ENCODE data around the gene MCOLN2. TPM values are rescaled to one million over a fixed set of nuclear protein-coding genes. Genes with fewer than 3 reads are reported as not detected.

Gene MCOLN2
- total and polyA plus RNA-seq, 2 of the 8 experiments (the other 6 are each of a cell fraction or from before 2014, with no cell fraction given) = 1.7 to 6.1 TPM

DNA sequence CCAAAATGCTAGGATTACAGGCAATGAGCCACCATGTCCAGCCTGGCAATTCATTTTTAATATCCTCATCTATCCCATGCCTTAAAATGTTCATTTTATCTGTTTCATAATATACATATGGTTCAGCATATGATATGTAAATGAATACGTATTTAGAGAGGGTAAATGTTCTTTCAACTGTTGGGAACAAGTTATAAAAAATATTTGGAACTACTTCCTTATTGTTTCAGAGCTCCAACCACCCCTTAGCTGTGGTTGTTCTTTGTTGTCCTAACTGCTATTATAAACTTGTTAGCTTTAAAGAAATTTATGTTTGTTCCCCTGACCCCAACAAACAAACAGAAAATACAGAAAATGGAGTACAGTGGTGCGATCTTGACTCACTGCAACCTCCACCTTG, 14.5 kb downstream of the MCOLN2 start:
- Histone ChIP-seq H3K9me3 (ENCODE audit: insufficient read depth in 2 of 2, low read depth in 1 of 2, low read length in 1 of 2) (no peaks in the 10 kb centered on the region), H3K56ac (replicated peaks; ENCODE audit: insufficient read length, low read depth, low read length) (no peak overlapping the region), H3K4ac (replicated peaks; ENCODE audit: insufficient read length, low read depth, low read length) (no peak overlapping the region), H3K23me2 (ENCODE audit: low read depth, low read length) (no peaks in the 10 kb centered on the region; the same call in 1 of the 2 replicates), H3K9ac (replicated peaks in 1 of 4; ENCODE audit: extremely low read depth in 1 of 4, low read depth in 3 of 4, low read length in 3 of 4) (no peak overlapping the region), H4K20me1 (replicated peaks in 1 of 2; ENCODE audit: control insufficient read depth in 1 of 2, insufficient read depth in 2 of 2, low read length in 2 of 2) (no peaks in the 10 kb centered on the region), H2BK20ac (ENCODE audit: low read length) (no peak overlapping the region), H4K5ac (ENCODE audit: insufficient read length, low read depth, low read length) (no peak overlapping the region), H4K8ac (ENCODE audit: extremely low read depth, insufficient read depth, low read length) (no peak overlapping the region), H2BK15ac (ENCODE audit: low read length) (no peak overlapping the region), H3K27me3 (replicated peaks in 1 of 4; ENCODE audit: control insufficient read depth in 3 of 4, extremely low read depth in 1 of 4, insufficient read depth in 3 of 4, low read length in 3 of 4) (no peaks in the 10 kb centered on the region), H3K23ac (ENCODE audit: insufficient read length) (no peak overlapping the region), H2BK12ac (ENCODE audit: low read depth, low read length) (no peak overlapping the region), H3K4me2 (ENCODE audit: insufficient read depth in 1 of 2, low read depth in 2 of 2, low read length in 2 of 2) (no peak overlapping the region), H2BK5ac (ENCODE audit: low read depth, low read length) (no peak overlapping the region), H3K4me3 (ENCODE audit: extremely low read depth in 1 of 4, insufficient read depth in 2 of 4, low read depth in 3 of 4, low read length in 4 of 4) (no peak overlapping the region), H4K91ac (replicated peaks; ENCODE audit: insufficient read length, low read length) (no peak overlapping the region), H3K79me1 (ENCODE audit: low read depth, low read length) (no peaks in the 10 kb centered on the region), H3K36me3 (ENCODE audit: control insufficient read depth in 2 of 4, insufficient read depth in 4 of 4, low read length in 3 of 4) (no peaks in the 10 kb centered on the region), H2AK5ac (ENCODE audit: low read depth, low read length) (no peak overlapping the region), H2AFZ (ENCODE audit: low read length) (no peak overlapping the region), H3K4me1 (replicated peaks in 1 of 4; ENCODE audit: control insufficient read depth in 3 of 4, insufficient read depth in 4 of 4, low read length in 3 of 4) (no peaks in the 10 kb centered on the region), H2BK120ac (replicated peaks; ENCODE audit: low read depth, low read length) (no peak overlapping the region), H3K79me2 (ENCODE audit: control insufficient read depth in 1 of 2, insufficient read depth in 2 of 2, low read length in 2 of 2) (no peaks in the 10 kb centered on the region), H3K14ac (ENCODE audit: insufficient read length) (no peak overlapping the region), H3K27ac (ENCODE audit: low read depth, low read length) (no peak overlapping the region), H3K18ac (ENCODE audit: extremely low read depth, low read length) (no peak overlapping the region)
- TF ChIP-seq BACH1 (IDR thresholded peaks at IDR 0.05; ENCODE audit: low read length) = no peak
- TF ChIP-seq KDM5A (IDR thresholded peaks at IDR 0.05; ENCODE audit: low read length) = no peak
- TF ChIP-seq, protein P1, sequence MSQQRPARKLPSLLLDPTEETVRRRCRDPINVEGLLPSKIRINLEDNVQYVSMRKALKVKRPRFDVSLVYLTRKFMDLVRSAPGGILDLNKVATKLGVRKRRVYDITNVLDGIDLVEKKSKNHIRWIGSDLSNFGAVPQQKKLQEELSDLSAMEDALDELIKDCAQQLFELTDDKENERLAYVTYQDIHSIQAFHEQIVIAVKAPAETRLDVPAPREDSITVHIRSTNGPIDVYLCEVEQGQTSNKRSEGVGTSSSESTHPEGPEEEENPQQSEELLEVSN (IDR thresholded peaks at IDR 0.05) = no peak
- no peak for TF ChIP-seq ZNF274 (IDR thresholded peaks at IDR 0.05; ENCODE audit: borderline replicate concordance, extremely low read depth, low read length)
- CTCF ChIA-PET (ENCODE audit: partially characterized antibody) = interaction anchor here (0.6 to 1.0 kb wide), 2 partner anchors 10 to 276 kb away, joined by 3 read pairs; no protein-coding TSS in a partner anchor
- FAIRE-seq (no peak), DNase-seq (ENCODE audit: low read depth in 1 of 2, low spot score in 2 of 2) (no peak)
- POLR2A ChIA-PET (ENCODE audit: partially characterized antibody) = no interaction called here
- WGBS, 2 experiments (ENCODE audit: extremely low coverage in 1 of 2, insufficient coverage in 1 of 2, insufficient read length in 1 of 2, insufficient replicate concordance in 2 of 2, low coverage in 1 of 2, low lambda C conversion rate in 2 of 2, missing lambda C conversion rate in 1 of 2) = 85% methylated on average over 2 of the region's 2 CpGs; no CpG with 5 or more reads in 1 of the 2 experiments

Data from H1 (cell line).